Gastrocnemius medialis (tissue), 4 donors: ENCODE measurements around the gene AKAP13.

Experiments
- CTCF ChIP-seq, 5 experiments: fragments of 450-650 bp in 3 of 5; fragments of 200-600 bp in 2 of 5; sonication (generic) in 2 of 5; IDR thresholded peaks in 4 of 5; conservative IDR thresholded peaks in 1 of 5; 1 replicate in 4 of 5; 2 replicates in 1 of 5; pipeline ENCODE4 v1.5.1; 2016 to 2019; ENCODE audit warnings: antibody characterized with exemption in 5 of 5, mild to moderate bottlenecking in 3 of 5, moderate library complexity in 3 of 5
- POLR2A ChIP-seq, 2 donors: fragments of 450-650 bp; IDR thresholded peaks; one replicate each; pipeline ENCODE4 v1.6.1; 2017; ENCODE audit warnings: antibody characterized with exemption in 2 of 2, mild to moderate bottlenecking in 2 of 2, moderate library complexity in 2 of 2

GRCh38 chr15:85597155-85597815, 216.9 kb downstream of the AKAP13 start:
- TF ChIP-seq CTCF (IDR thresholded peaks at IDR 0.05 in 4 of 5, conservative IDR thresholded peaks at IDR 0.05 in 1 of 5) (no peak), POLR2A (IDR thresholded peaks at IDR 0.05) (no peak)
